Activated T-cell treated with anti-CD3 and anti-CD28 coated beads, Interleukin-2, amount 50 U/mL, for 4 hours (primary cell): ENCODE data around the gene CCDC91. TPM values are rescaled to one million over a fixed set of nuclear protein-coding genes. Genes with fewer than 3 reads are reported as not detected.
"Not testable (repeated sequence)": the region's sequence is repeated elsewhere in the genome, so short reads cannot be mapped to it uniquely, and the experiment has no call there.

Experiments used
- ATAC-seq, 2 donors: fragments of 200-7000 bp; cut with Tn5 transposase; one replicate each; pipeline ENCODE4 v1.10.0; 2021
- DNase-seq: peaks from one replicate; pipeline ENCODE4 v3.0.0-alpha.2; 2020
- H3K27me3 Mint-ChIP-seq: one replicate; pipeline ENCODE4 v1.8.0; 2021; ENCODE audit warnings: low read depth, mixed read lengths
- H3K36me3 Mint-ChIP-seq: one replicate; pipeline ENCODE4 v1.8.0; 2022; ENCODE audit warnings: mixed read lengths; ENCODE audit not compliant: insufficient read depth
- H3K4me1 Mint-ChIP-seq: one replicate; pipeline ENCODE4 v1.8.0; 2021; ENCODE audit warnings: low read depth, mixed read lengths
- H3K4me3 Mint-ChIP-seq: one replicate; pipeline ENCODE4 v1.8.0; 2021; ENCODE audit warnings: mild to moderate bottlenecking, moderate library complexity, mixed read lengths
- H3K9me3 Mint-ChIP-seq: one replicate; pipeline ENCODE4 v1.8.0; 2021; ENCODE audit warnings: mixed read lengths
- total RNA-seq, 3 donors: library from RNA; stranded (reverse); gene quantifications; one replicate each; pipeline ENCODE4 v1.2.1, GENCODE V29; 2021

Gene CCDC91
- total RNA-seq, 3 donors from 2014 or later = 17.8 to 18.2 (median 18.1) TPM

DNA sequence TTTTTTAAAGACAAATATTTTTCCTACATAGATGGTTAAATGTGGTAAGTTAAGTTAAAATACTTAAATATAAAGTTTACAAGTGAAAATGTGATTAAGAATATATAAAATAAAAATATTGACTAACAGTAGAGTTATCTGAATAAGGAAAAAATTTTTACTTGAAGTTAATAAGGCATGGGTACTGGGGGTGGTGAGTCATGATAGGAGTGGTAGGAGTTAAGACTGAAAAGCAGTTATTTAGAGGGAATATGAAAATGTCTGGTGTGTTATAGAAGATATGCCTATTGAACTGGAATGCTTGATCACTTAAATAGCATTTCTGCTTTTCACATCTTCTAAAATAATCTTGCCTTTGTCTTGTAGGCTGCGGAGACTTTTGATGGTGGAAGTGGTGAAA, 68.7 kb downstream of the CCDC91 start:
- peaks cover 11% of the 10 kb centered on the region for H3K4me1 Mint-ChIP-seq
- no peak for ATAC-seq
- no peak for DNase-seq
- H3K36me3 Mint-ChIP-seq = peaks cover 40% of the 10 kb centered on the region
- no peaks in the 10 kb centered on the region for H3K27me3 Mint-ChIP-seq
- no peaks in the 10 kb centered on the region for H3K9me3 Mint-ChIP-seq
- H3K4me3 Mint-ChIP-seq = no peak overlapping the region

DNA sequence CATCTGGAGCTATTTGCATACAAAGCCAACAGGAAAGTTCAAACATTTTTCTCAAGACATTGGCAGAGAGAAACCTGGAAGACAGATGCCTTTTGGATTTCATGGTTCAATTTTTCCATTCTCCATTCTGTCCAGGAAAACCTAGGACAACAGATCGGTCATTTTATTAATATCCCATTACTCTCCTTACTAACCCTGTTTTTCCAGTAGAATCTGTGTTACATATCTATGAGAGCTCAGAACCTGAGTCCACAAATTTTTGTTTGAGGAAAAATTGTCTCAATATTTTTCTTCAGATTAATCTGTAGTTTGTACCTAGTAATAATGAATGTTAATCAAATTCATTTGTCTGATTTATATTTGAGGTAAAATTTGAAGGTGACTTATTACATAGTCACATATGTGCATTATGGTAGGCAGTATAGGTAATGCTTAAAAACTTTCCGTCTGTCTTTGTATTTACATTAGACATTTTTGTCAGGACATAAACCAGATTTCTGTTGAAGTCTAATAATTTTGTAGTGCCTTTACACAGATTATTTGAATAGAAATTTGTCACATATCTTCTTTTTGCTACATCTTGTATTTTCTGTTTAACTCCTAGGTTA, 75.3 kb downstream of the CCDC91 start:
- Mint-ChIP-seq H3K27me3 (no peaks in the 10 kb centered on the region), H3K9me3 (peaks cover 4% of the 10 kb centered on the region), H3K36me3 (peaks cover 41% of the 10 kb centered on the region), H3K4me3 (no peak overlapping the region), H3K4me1 (no peaks in the 10 kb centered on the region)
- ATAC-seq (no peak), DNase-seq (no peak)

DNA sequence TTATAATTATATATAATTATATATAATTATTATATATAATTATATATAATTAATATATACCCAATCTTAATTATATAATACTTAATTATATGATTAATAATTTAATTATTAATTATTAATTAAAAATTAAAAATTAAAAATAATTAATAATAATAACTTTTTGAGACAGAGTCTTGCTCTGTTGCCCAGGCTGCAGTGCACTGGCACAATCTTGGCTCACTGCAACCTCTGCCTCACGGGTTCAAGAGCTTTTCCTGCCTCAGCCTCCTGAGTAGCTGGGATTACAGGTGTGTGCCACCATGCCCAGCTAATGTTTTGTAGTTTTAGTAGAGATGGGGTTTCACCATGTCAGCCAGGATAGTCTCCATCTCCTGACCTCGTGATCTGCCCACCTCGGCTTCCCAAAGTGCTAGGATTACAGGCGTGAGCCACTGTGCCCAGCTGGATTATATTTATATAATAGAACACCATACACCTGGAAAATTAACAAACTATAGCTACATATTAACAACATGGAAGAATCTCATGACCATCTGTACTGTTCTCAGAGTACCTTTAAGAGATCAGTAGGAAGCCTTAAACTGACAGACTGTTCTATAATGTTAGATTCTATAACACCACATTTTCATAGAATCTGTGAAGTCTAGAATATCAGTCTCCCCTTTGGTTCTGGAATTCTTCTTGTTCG, 77.8 kb downstream of the CCDC91 start:
- DNase-seq, H3K4me3 Mint-ChIP-seq, H3K27me3 Mint-ChIP-seq, H3K4me1 Mint-ChIP-seq, ATAC-seq: not testable (repeated sequence)
- peaks cover 18% of the 10 kb centered on the region for H3K9me3 Mint-ChIP-seq
- peaks cover 38% of the 10 kb centered on the region for H3K36me3 Mint-ChIP-seq

DNA sequence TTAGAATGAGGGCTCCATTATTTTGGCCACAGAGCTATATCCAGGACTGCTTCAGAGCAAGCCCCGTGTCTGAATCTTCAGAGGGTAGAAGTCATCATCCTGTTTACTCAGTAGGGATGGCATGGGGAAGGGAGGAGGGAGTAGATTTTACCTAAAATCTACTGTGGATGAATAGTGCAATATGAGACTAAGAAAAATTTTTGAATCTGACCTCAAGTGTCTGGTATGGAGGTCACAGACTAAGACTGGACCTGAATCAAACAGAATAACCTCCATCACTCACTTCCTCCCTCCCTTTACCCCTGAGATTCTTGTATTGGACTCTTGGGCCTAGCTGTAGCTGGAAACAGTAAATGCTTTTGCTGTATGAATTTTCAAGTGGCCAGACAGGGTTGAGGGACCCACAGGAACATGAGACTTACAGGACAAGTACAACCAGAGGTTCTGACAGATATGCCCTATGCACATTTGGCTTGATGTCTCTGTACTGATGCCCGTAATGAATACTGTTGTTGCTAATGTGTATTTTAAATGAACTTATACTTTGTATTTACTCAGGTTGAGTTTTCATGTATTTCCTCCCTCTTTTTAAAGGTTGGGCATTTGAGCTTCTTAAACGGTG, 78.5 kb downstream of the CCDC91 start:
- peaks cover 18% of the 10 kb centered on the region for H3K9me3 Mint-ChIP-seq
- peaks cover 37% of the 10 kb centered on the region for H3K36me3 Mint-ChIP-seq
- no peak for ATAC-seq
- H3K27me3 Mint-ChIP-seq = no peaks in the 10 kb centered on the region
- H3K4me1 Mint-ChIP-seq = no peaks in the 10 kb centered on the region
- H3K4me3 Mint-ChIP-seq = no peak overlapping the region
- DNase-seq = no peak

DNA sequence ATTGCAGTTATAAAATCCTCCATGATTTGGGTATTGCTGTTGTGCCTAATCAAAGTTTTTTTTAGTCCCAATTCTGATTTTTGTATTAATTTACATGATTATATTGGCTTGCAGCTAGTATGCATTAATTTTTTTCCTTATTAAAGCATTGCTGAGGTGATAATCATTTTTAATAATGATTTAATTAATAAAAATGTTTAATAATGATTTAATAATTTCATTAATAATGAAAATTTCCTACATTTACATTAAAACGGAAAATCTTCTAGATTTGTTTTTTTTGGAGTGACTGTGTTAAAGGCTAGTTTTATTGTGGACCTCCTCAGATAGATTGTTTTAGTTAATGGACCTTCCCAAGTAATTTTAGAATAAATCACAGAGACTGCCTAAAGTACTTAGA, 79.6 kb downstream of the CCDC91 start:
- ATAC-seq = no peak

DNA sequence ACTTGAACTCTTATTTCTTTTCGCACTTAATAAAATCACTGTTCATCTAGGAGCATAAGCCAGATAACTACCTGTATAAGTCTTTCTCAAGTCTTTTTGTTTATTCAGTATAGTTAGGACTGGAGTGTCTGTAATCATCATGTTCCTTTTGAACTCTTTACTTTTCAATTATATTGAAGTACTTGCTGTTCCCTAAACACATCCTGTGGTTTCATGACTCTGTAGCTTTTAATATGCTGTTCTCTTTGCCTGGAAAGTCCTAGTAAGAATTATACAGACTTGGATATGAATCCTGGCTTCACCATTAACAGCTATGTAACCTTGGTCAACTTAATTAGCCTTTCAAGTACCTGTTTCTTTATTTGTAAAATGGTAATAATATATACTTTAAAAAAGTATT, 88.2 kb downstream of the CCDC91 start:
- peaks cover 37% of the 10 kb centered on the region for H3K36me3 Mint-ChIP-seq
- H3K4me1 Mint-ChIP-seq = peaks cover 14% of the 10 kb centered on the region
- peaks cover 5% of the 10 kb centered on the region for H3K9me3 Mint-ChIP-seq
- ATAC-seq (no peak), DNase-seq (no peak)
- H3K4me3 Mint-ChIP-seq = no peak overlapping the region
- H3K27me3 Mint-ChIP-seq = no peaks in the 10 kb centered on the region

More for the DNA sequence above, 79.6 kb downstream of the CCDC91 start:
- no peak for DNase-seq
- H3K4me3 Mint-ChIP-seq = no peak overlapping the region
- no peaks in the 10 kb centered on the region for H3K4me1 Mint-ChIP-seq
- peaks cover 18% of the 10 kb centered on the region for H3K9me3 Mint-ChIP-seq
- peaks cover 47% of the 10 kb centered on the region for H3K36me3 Mint-ChIP-seq
- H3K27me3 Mint-ChIP-seq = no peaks in the 10 kb centered on the region

DNA sequence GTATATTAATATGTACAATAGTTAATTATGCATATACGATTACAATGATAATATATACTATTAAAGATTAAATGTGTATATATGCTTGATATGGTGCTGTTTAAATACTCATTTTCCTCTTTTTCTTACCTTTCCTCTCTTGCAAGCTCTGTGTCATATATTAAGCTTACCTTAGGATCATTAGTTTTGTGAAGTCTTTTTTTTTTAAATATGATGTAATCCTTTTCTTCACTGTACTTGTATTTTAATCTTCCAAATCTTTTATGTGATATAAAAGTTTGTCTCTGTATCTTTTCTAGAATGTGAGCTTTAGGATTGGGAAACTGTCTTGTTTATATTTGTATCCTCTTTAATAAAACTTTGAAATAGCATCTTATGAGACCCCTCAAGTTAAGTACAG, 88.7 kb downstream of the CCDC91 start:
- peaks cover 5% of the 10 kb centered on the region for H3K9me3 Mint-ChIP-seq
- no peak for DNase-seq
- no peaks in the 10 kb centered on the region for H3K27me3 Mint-ChIP-seq
- peaks cover 34% of the 10 kb centered on the region for H3K36me3 Mint-ChIP-seq
- no peak overlapping the region for H3K4me3 Mint-ChIP-seq
- no peak for ATAC-seq
- H3K4me1 Mint-ChIP-seq = peaks cover 14% of the 10 kb centered on the region

DNA sequence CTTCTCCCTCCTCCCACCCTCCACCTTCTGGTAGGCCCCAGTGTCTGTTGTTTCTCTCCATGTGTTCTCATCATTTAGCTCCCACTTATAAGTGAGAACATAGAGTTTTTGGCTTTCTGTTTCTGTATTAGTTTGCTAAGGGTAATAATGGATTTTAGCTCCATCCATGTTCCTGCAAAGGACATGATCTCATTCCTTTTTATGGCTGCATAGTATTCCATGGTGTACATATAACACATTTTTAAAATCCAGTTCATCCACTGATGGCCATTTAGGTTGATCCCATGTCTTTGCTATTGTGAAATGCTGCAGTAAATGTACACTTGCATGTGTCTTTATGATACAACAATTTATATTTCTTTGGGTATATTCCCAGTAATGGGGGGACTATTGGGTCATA, 96.1 kb downstream of the CCDC91 start:
- peaks cover 34% of the 10 kb centered on the region for H3K9me3 Mint-ChIP-seq
- H3K27me3 Mint-ChIP-seq = no peaks in the 10 kb centered on the region
- H3K36me3 Mint-ChIP-seq = peaks cover 60% of the 10 kb centered on the region
- DNase-seq (no peak), ATAC-seq (no peak)
- no peaks in the 10 kb centered on the region for H3K4me1 Mint-ChIP-seq
- no peak overlapping the region for H3K4me3 Mint-ChIP-seq

DNA sequence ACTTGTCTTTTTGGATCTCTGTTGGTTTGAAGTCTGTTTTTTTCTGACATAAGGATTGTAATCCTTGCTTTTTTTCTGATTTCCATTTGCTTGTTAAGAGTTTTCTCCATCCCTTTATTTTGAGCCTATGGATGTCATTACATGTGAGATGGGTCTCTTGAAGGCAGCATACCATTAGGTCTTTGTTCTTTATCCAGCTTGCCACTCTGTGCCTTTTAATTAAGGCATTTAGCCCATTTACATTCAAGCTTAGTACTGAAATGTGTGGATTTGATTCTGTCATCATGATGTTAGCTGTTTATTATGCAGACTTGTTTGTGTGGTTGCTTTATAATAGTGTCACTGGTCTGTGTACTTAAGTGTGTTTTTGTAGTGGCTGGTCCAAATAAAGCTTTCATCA, 100.0 kb downstream of the CCDC91 start:
- peaks cover 61% of the 10 kb centered on the region for H3K36me3 Mint-ChIP-seq
- H3K27me3 Mint-ChIP-seq = no peaks in the 10 kb centered on the region
- no peak for ATAC-seq
- no peak for DNase-seq
- peaks cover 3% of the 10 kb centered on the region for H3K4me1 Mint-ChIP-seq
- H3K9me3 Mint-ChIP-seq = peaks cover 29% of the 10 kb centered on the region
- no peak overlapping the region for H3K4me3 Mint-ChIP-seq

DNA sequence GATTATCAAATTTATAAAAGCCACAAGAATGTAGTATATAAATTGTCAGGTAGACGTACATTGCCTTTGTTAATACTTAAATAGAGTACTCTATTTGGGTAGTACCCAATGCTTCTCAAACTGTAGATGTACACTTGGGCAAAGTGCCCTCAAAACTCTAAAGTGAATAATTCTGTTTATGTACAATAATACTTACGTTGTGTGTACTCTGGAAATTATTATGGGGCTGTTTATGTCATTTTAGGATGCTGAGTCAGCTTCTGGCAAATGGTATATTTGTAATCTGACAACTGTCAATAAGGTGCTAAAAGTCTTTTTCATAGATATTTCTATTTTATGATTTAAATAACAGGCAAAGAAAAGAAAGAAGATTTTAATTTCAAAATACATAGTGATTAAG, 102.4 kb downstream of the CCDC91 start:
- peaks cover 47% of the 10 kb centered on the region for H3K36me3 Mint-ChIP-seq
- ATAC-seq (no peak), DNase-seq (no peak)
- peaks cover 25% of the 10 kb centered on the region for H3K9me3 Mint-ChIP-seq
- H3K27me3 Mint-ChIP-seq = no peaks in the 10 kb centered on the region
- H3K4me3 Mint-ChIP-seq = no peak overlapping the region
- peaks cover 3% of the 10 kb centered on the region for H3K4me1 Mint-ChIP-seq

DNA sequence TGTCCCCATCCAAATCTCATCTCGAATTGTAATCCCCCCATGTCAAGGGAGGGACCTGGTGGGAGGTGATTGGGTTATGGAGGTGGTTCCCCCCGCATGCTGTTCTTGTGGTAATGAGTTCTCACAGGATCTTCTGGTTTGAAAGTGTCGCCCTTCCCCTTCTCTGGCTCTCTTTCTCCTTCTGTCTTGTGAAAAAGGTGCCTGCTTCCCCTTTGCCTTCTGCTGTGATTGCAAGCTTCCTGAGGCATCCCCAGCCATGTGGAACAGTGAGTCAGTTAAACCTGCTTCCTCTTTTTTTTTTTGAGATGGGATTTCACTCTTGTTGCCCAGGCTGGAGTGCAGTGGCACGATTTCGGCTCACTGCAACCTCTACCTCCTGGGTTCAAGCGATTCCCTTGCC, 104.0 kb downstream of the CCDC91 start:
- H3K27me3 Mint-ChIP-seq = no peaks in the 10 kb centered on the region
- H3K36me3 Mint-ChIP-seq = peaks cover 35% of the 10 kb centered on the region
- peaks cover 6% of the 10 kb centered on the region for H3K4me1 Mint-ChIP-seq

DNA sequence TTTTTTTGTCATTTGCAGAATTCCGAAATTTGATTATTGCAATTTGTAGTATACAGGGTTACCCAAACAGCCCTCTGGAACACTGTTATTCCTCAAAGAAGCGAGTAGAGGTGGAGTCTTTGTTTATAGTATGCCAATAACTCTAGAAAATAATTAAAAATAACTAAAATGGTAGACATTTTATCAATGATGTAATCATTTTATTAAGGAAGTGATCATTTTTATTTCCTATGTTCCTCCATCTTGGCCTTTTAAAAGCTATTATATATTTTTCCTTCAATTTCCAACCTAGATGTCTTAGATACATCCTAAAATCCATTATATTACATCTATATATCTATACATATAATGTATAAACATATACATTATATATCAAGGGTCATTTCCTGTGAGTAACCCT, 106.0 kb downstream of the CCDC91 start:
- no peak for ATAC-seq
- Mint-ChIP-seq H3K9me3 (no peaks in the 10 kb centered on the region), H3K4me1 (peaks cover 9% of the 10 kb centered on the region), H3K4me3 (no peak overlapping the region), H3K27me3 (no peaks in the 10 kb centered on the region), H3K36me3 (peaks cover 28% of the 10 kb centered on the region)
- DNase-seq = no peak

More for the DNA sequence above, 104.0 kb downstream of the CCDC91 start:
- Mint-ChIP-seq H3K9me3 (peaks cover 11% of the 10 kb centered on the region), H3K4me3 (no peak overlapping the region)
- ATAC-seq (no peak), DNase-seq (no peak)

DNA sequence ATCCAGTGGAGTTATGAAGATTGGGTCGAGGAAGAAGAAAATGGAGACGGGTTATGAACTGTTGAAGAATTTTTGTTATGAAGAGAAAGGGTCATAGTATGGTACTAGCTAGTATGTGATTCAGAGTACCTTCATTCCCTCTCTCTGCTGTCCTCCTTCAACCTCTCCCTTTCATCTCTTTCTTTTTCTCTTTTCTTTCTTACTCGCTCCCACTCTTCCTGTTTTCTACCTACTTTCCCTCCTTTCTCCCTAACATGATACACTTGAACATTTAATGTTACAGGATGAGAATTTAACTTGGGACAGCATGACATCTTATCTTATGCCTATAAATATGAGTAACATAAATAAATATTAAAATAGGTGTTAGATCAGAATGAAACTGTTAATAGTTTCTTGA, 112.9 kb downstream of the CCDC91 start:
- ATAC-seq (no peak), DNase-seq (no peak)
- peaks cover 10% of the 10 kb centered on the region for H3K4me1 Mint-ChIP-seq
- H3K27me3 Mint-ChIP-seq = no peaks in the 10 kb centered on the region
- H3K4me3 Mint-ChIP-seq = no peak overlapping the region
- peaks cover 4% of the 10 kb centered on the region for H3K9me3 Mint-ChIP-seq
- H3K36me3 Mint-ChIP-seq = peaks cover 27% of the 10 kb centered on the region

DNA sequence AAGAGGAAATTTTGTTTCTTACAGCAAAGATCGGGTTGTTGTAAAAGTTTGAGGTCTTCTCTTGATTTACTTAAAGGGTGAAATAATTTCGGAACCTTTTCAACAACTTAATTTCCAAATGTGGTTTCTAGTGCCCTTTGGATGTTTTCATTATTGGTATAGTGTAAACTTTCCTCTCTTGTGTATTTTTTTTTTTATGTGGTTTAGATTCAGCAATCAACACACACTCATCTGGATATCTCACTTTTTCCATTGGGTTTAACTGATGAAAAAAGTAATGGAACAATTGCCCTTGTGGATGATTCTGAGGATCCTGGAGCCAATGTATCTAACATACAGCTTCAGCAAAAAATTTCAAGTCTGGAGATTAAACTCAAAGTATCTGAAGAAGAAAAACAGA, 116.3 kb downstream of the CCDC91 start:
- no peaks in the 10 kb centered on the region for H3K27me3 Mint-ChIP-seq
- peaks cover 52% of the 10 kb centered on the region for H3K36me3 Mint-ChIP-seq
- peaks cover 4% of the 10 kb centered on the region for H3K4me1 Mint-ChIP-seq
- no peak overlapping the region for H3K4me3 Mint-ChIP-seq
- DNase-seq (no peak), ATAC-seq (no peak)
- H3K9me3 Mint-ChIP-seq = peaks cover 4% of the 10 kb centered on the region

DNA sequence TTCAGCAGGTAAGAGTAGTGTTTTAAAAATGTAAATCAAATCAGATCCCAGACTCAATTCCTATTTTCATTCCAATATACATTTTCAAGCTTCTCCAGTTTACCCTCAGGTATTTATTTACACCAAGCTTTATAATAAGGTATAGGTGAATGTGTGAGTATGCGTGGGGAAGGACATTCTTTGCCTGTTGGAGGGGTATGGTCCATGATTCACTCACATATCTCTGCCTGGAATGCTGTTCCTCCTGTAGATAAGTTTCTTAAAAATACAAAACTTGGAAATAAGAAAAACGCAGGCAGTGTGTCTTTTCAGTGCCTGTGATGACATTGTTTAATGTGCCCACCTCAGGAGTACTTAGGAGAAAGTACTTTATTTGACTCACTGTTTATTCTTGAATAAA, 118.6 kb downstream of the CCDC91 start:
- DNase-seq = no peak
- H3K9me3 Mint-ChIP-seq = no peaks in the 10 kb centered on the region
- no peak overlapping the region for H3K4me3 Mint-ChIP-seq
- H3K4me1 Mint-ChIP-seq = no peaks in the 10 kb centered on the region
- peaks cover 62% of the 10 kb centered on the region for H3K36me3 Mint-ChIP-seq
- no peak for ATAC-seq
- no peaks in the 10 kb centered on the region for H3K27me3 Mint-ChIP-seq
